Measurements from ENCODE around the gene DLG2. TPM values are rescaled to one million over a fixed set of nuclear protein-coding genes. Genes with fewer than 3 reads are reported as not detected.
A peak's percentile ranks its signal among the peaks of the same experiment; 100 is the strongest.

Gene DLG2
- polyA plus RNA-seq, 1 donor, result 8.1 TPM

DNA sequence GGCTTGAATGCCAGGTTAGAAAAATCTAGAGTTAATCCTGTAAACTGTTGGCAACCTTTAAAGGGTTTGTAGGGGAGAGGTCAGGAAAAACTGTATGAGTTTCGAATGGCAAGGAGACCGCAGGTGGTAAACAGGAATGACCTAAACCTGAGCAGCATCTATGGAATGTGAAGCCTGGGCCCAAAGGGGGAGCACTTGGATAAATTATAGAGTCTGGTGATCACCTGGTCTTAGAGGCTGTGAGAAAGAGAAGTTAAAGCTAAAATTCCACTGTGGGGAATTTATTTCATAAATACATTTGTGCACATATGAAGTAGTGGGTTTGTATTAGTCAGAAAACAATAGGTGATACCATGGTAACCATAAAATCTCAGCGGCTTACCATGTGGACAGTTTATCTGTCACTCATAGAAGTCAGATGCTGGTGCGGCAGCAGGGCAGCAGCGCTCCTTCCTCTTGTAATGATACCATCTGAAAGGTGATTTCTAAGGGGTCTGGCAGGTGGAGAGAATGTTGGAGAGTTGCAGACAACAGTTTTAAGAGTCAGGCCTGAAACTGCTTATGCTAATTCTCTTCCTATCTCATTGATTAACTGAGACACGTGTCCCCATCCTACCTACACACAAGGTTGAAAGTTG is 1236.6 kb downstream of the DLG2 start:
- H3K27me3 ChIP-seq (ENCODE audit: control insufficient read depth, insufficient read depth, low read length), result no peaks in the 10 kb centered on the region
- H3K9me3 ChIP-seq (ENCODE audit: control insufficient read depth, low read depth, low read length), result no peaks in the 10 kb centered on the region
- H3K4me3 ChIP-seq (ENCODE audit: low read length), result no peak overlapping the region
- H3K27ac ChIP-seq (ENCODE audit: low read length), result no peak overlapping the region
- WGBS (ENCODE audit: insufficient coverage, low lambda C conversion rate), result 71% methylated on average over 1 of the region's 6 CpGs
- DNase-seq, result no peak
- no peaks in the 10 kb centered on the region for H3K36me3 ChIP-seq (ENCODE audit: control insufficient read depth, insufficient read depth, low read length)
- no peaks in the 10 kb centered on the region for H3K4me1 ChIP-seq (ENCODE audit: control insufficient read depth, insufficient read depth, low read length)

DNA sequence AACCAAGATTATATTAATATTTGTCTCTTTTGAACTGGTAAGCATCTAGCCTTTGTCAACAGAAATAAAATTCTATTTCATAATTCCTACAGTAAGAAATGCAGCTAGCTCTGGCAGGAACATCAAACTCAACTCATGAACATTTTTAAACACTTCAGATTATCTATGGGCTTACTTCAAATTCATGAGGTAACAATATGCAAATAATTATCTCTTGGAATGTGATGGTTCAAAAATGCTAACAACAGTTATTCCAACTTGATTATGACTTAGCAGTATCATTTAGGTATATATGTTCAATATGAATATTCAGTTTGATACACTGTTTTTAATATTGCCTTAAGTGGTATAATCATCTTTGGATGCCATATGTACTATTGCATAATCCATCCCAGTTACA is 1237.4 kb downstream of the DLG2 start:
- no peak for DNase-seq
- Histone ChIP-seq H3K4me1 (ENCODE audit: control insufficient read depth, insufficient read depth, low read length) (no peaks in the 10 kb centered on the region), H3K4me3 (ENCODE audit: low read length) (no peak overlapping the region), H3K9me3 (ENCODE audit: control insufficient read depth, low read depth, low read length) (no peaks in the 10 kb centered on the region), H3K36me3 (ENCODE audit: control insufficient read depth, insufficient read depth, low read length) (no peaks in the 10 kb centered on the region), H3K27me3 (ENCODE audit: control insufficient read depth, insufficient read depth, low read length) (no peaks in the 10 kb centered on the region), H3K27ac (ENCODE audit: low read length) (no peak overlapping the region)

- no peaks in the 10 kb centered on the region for H3K36me3 ChIP-seq (ENCODE audit: control insufficient read depth, insufficient read depth, low read length)
- DNase-seq, result peak; percentile 14 to 22
- H3K4me3 ChIP-seq (ENCODE audit: low read length), result no peak overlapping the region
- H3K27me3 ChIP-seq (ENCODE audit: control insufficient read depth, insufficient read depth, low read length), result no peaks in the 10 kb centered on the region
- H3K27ac ChIP-seq (ENCODE audit: low read length), result no peak overlapping the region
- no peaks in the 10 kb centered on the region for H3K9me3 ChIP-seq (ENCODE audit: control insufficient read depth, low read depth, low read length)
- no peaks in the 10 kb centered on the region for H3K4me1 ChIP-seq (ENCODE audit: control insufficient read depth, insufficient read depth, low read length)
These were observed 1242.4 kb downstream of the DLG2 start for GRCh38 chr11:84384731-84385130.

DNA sequence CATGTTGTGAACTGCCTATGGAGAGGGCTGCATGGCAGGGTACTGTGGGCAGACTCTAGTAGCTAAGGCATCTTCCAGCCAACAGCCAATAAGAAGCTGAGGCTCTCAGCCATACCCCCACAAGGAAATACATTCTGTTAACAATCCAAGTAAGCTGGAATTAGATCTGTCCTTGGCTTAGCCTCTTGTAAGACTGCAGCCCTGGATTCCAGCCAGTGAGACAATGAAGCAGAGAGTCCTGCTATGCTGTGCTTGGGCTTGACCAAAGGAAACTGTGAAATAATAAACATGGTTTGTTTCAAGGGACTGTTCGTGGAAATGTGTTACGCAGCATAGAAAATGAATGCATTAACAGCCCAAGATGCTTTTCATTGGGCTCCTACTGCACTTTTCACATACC is 1243.6 kb downstream of the DLG2 start:
- no CpG with 5 or more reads among the region's 2 CpGs for WGBS (ENCODE audit: insufficient coverage, low lambda C conversion rate)
- Histone ChIP-seq H3K4me3 (ENCODE audit: low read length) (no peak overlapping the region), H3K27me3 (ENCODE audit: control insufficient read depth, insufficient read depth, low read length) (no peaks in the 10 kb centered on the region), H3K36me3 (ENCODE audit: control insufficient read depth, insufficient read depth, low read length) (no peaks in the 10 kb centered on the region), H3K4me1 (ENCODE audit: control insufficient read depth, insufficient read depth, low read length) (no peaks in the 10 kb centered on the region), H3K9me3 (ENCODE audit: control insufficient read depth, low read depth, low read length) (no peaks in the 10 kb centered on the region), H3K27ac (ENCODE audit: low read length) (no peak overlapping the region)
- peak in 1 of 2 donors; percentile 8 for DNase-seq

GRCh38 chr11:84381666-84382065 is 1245.5 kb downstream of the DLG2 start:
- DNase-seq, result no peak
- H3K27ac ChIP-seq (ENCODE audit: low read length), result no peak overlapping the region
- no peaks in the 10 kb centered on the region for H3K4me1 ChIP-seq (ENCODE audit: control insufficient read depth, insufficient read depth, low read length)
- no peak overlapping the region for H3K4me3 ChIP-seq (ENCODE audit: low read length)
- no CpG with 5 or more reads among the region's 1 CpG for WGBS (ENCODE audit: insufficient coverage, low lambda C conversion rate)
- H3K36me3 ChIP-seq (ENCODE audit: control insufficient read depth, insufficient read depth, low read length), result no peaks in the 10 kb centered on the region
- H3K27me3 ChIP-seq (ENCODE audit: control insufficient read depth, insufficient read depth, low read length), result no peaks in the 10 kb centered on the region
- no peaks in the 10 kb centered on the region for H3K9me3 ChIP-seq (ENCODE audit: control insufficient read depth, low read depth, low read length)

- Histone ChIP-seq H3K9me3 (ENCODE audit: control insufficient read depth, low read depth, low read length) (no peaks in the 10 kb centered on the region), H3K36me3 (ENCODE audit: control insufficient read depth, insufficient read depth, low read length) (no peaks in the 10 kb centered on the region), H3K4me3 (ENCODE audit: low read length) (no peak overlapping the region), H3K4me1 (ENCODE audit: control insufficient read depth, insufficient read depth, low read length) (no peaks in the 10 kb centered on the region), H3K27ac (ENCODE audit: low read length) (no peak overlapping the region), H3K27me3 (ENCODE audit: control insufficient read depth, insufficient read depth, low read length) (no peaks in the 10 kb centered on the region)
- DNase-seq, result no peak
- WGBS (ENCODE audit: insufficient coverage, low lambda C conversion rate), result 71% methylated on average over 1 of the region's 2 CpGs
These were observed 1254.7 kb downstream of the DLG2 start for GRCh38 chr11:84372381-84372950.

- H3K36me3 ChIP-seq (ENCODE audit: control insufficient read depth, insufficient read depth, low read length), result no peaks in the 10 kb centered on the region
- H3K4me1 ChIP-seq (ENCODE audit: control insufficient read depth, insufficient read depth, low read length), result no peaks in the 10 kb centered on the region
- H3K9me3 ChIP-seq (ENCODE audit: control insufficient read depth, low read depth, low read length), result no peaks in the 10 kb centered on the region
- H3K27me3 ChIP-seq (ENCODE audit: control insufficient read depth, insufficient read depth, low read length), result no peaks in the 10 kb centered on the region
- H3K4me3 ChIP-seq (ENCODE audit: low read length), result no peak overlapping the region
- no peak overlapping the region for H3K27ac ChIP-seq (ENCODE audit: low read length)
- no peak for DNase-seq
- WGBS (ENCODE audit: insufficient coverage, low lambda C conversion rate), result 83% methylated on average over 1 of the region's 2 CpGs
These were observed 1269.1 kb downstream of the DLG2 start for GRCh38 chr11:84358034-84358433.

DNA sequence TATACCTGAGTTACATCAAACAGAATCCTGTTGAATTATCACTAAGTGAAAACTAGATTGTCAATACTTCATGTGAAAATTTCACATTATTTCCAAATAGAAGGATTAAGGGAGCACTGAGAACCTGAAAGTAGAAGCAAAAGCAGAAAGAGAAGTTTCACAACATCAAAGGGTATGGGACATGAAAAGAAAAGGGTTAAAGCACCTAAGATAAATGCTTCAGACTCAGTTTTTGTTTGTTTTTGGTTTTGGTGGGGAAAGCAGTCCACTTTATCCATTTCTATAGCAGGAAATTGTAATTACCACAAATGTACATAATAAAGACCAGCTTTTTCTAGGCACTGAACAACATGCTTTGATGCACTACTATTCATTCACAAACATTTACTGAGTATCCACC is 1271.2 kb downstream of the DLG2 start:
- Histone ChIP-seq H3K9me3 (ENCODE audit: control insufficient read depth, low read depth, low read length) (no peaks in the 10 kb centered on the region), H3K27ac (ENCODE audit: low read length) (no peak overlapping the region), H3K4me1 (ENCODE audit: control insufficient read depth, insufficient read depth, low read length) (no peaks in the 10 kb centered on the region), H3K36me3 (ENCODE audit: control insufficient read depth, insufficient read depth, low read length) (no peaks in the 10 kb centered on the region), H3K27me3 (ENCODE audit: control insufficient read depth, insufficient read depth, low read length) (no peaks in the 10 kb centered on the region), H3K4me3 (ENCODE audit: low read length) (no peak overlapping the region)
- no peak for DNase-seq

DNA sequence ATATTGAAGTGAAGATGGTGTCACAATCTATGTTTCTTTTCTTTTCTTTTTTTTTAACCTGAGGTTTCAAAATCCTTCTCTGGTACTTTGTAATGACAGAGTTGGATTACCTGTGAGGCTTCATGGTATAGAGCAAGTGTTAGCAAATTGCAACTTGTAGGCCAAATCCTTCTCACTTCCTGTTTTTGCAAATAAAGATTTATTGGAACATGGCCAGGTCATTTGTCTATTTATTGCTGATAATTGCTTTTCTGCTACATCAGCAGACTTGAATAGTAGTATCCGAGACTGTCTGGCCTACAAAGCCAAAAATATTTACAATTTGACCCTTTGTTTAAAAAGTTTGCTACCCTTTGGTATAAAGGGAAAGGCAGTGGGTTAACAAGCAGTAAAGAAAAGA is 1281.5 kb downstream of the DLG2 start:
- Histone ChIP-seq H3K4me1 (ENCODE audit: control insufficient read depth, insufficient read depth, low read length) (no peaks in the 10 kb centered on the region), H3K36me3 (ENCODE audit: control insufficient read depth, insufficient read depth, low read length) (no peaks in the 10 kb centered on the region), H3K9me3 (ENCODE audit: control insufficient read depth, low read depth, low read length) (no peaks in the 10 kb centered on the region), H3K27ac (ENCODE audit: low read length) (no peak overlapping the region), H3K4me3 (ENCODE audit: low read length) (no peak overlapping the region), H3K27me3 (ENCODE audit: control insufficient read depth, insufficient read depth, low read length) (no peaks in the 10 kb centered on the region)
- no peak for DNase-seq
- no CpG with 5 or more reads among the region's 1 CpG for WGBS (ENCODE audit: insufficient coverage, low lambda C conversion rate)

DNA sequence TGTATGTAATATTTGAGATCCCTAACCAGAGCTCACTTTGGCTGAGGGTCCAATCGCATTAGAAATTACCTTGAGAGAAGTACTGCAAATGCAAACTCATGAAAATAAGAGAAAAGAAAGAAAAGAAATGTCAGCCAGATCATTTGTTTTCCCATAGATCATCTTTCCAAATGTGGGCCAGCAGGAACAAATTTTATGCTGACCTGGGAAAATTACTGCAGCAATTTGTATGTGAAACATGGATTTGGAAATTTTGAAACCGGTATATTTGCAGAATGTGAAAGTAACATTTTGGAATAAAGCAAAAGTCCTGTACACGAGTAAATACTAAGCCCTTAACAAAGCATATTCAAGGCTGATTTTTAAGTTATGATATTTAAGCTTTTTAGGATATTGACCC is 1282.1 kb downstream of the DLG2 start:
- H3K36me3 ChIP-seq (ENCODE audit: control insufficient read depth, insufficient read depth, low read length), result no peaks in the 10 kb centered on the region
- H3K4me3 ChIP-seq (ENCODE audit: low read length), result no peak overlapping the region
- H3K27me3 ChIP-seq (ENCODE audit: control insufficient read depth, insufficient read depth, low read length), result no peaks in the 10 kb centered on the region
- H3K27ac ChIP-seq (ENCODE audit: low read length), result no peak overlapping the region
- H3K4me1 ChIP-seq (ENCODE audit: control insufficient read depth, insufficient read depth, low read length), result no peaks in the 10 kb centered on the region
- 90% methylated on average over 2 of the region's 3 CpGs for WGBS (ENCODE audit: insufficient coverage, low lambda C conversion rate)
- DNase-seq, result no peak
- no peaks in the 10 kb centered on the region for H3K9me3 ChIP-seq (ENCODE audit: control insufficient read depth, low read depth, low read length)

- no peak overlapping the region for H3K27ac ChIP-seq (ENCODE audit: low read length)
- no peaks in the 10 kb centered on the region for H3K27me3 ChIP-seq (ENCODE audit: control insufficient read depth, insufficient read depth, low read length)
- no peaks in the 10 kb centered on the region for H3K36me3 ChIP-seq (ENCODE audit: control insufficient read depth, insufficient read depth, low read length)
- H3K4me1 ChIP-seq (ENCODE audit: control insufficient read depth, insufficient read depth, low read length), result no peaks in the 10 kb centered on the region
- no peak overlapping the region for H3K4me3 ChIP-seq (ENCODE audit: low read length)
- no peak for DNase-seq
- whole genome bisulfite sequencing (ENCODE audit: insufficient coverage, low lambda C conversion rate), result 25% methylated on average over 1 of the region's 3 CpGs
- no peaks in the 10 kb centered on the region for H3K9me3 ChIP-seq (ENCODE audit: control insufficient read depth, low read depth, low read length)
These were observed 1287.3 kb downstream of the DLG2 start for GRCh38 chr11:84339796-84340195.
